Sigmoid colon (tissue), 7 donors: ENCODE results near the gene MTAP. TPM values are rescaled to one million over a fixed set of nuclear protein-coding genes. Genes with fewer than 3 reads are reported as not detected.

Source experiments
- DNase-seq: peaks from one replicate; pipeline ENCODE4 v3.0.0-alpha.2; 2019
- H3K27ac ChIP-seq, 4 donors: fragments of 200-600 bp; sonication (generic); one replicate each; pipeline ENCODE4 v1.5.1; 2016 to 2019; ENCODE audit warnings: mild to moderate bottlenecking in 1 of 4
- H3K27me3 ChIP-seq, 3 donors: fragments of 200-600 bp; sonication (generic); one replicate each; pipeline ENCODE4 v1.5.1; 2019; ENCODE audit warnings: mild to moderate bottlenecking in 1 of 3
- H3K36me3 ChIP-seq, 4 donors: fragments of 200-600 bp; sonication (generic); one replicate each; pipeline ENCODE4 v1.5.1; 2016 to 2019
- H3K4me1 ChIP-seq, 4 donors: fragments of 200-600 bp; sonication (generic); one replicate each; pipeline ENCODE4 v1.5.1; 2017 to 2019
- H3K4me3 ChIP-seq, 4 donors: fragments of 200-600 bp; sonication (generic); one replicate each; pipeline ENCODE4 v1.5.1; 2017 to 2019; ENCODE audit warnings: mild to moderate bottlenecking in 2 of 4, moderate library complexity in 1 of 4
- H3K9me3 ChIP-seq, 4 donors: fragments of 200-600 bp in 3 of 4; sonication (generic) in 3 of 4; one replicate each; pipeline versions ENCODE4 v1.5.1 to v1.6.1; 2013 to 2019
- CTCF ChIP-seq, 4 experiments: fragments of 450-650 bp in 3 of 4; fragments of 200-600 bp in 1 of 4; IDR thresholded peaks; one replicate each; pipeline ENCODE4 v1.5.1; 2016 to 2019; ENCODE audit warnings: antibody characterized with exemption in 4 of 4, mild to moderate bottlenecking in 3 of 4, moderate library complexity in 2 of 4
- EP300 ChIP-seq, 4 donors: sonication (generic); formaldehyde crosslinking; IDR thresholded peaks; one replicate each; pipeline ENCODE4 v1.6.1; 2017; ENCODE audit warnings: antibody characterized with exemption in 4 of 4
- POLR2A ChIP-seq, 2 donors: fragments of 450-650 bp; IDR thresholded peaks; one replicate each; pipeline ENCODE4 v1.6.1; 2016; ENCODE audit warnings: antibody characterized with exemption in 2 of 2, mild to moderate bottlenecking in 2 of 2, moderate library complexity in 2 of 2
- POLR2AphosphoS5 ChIP-seq, 4 donors: sonication (generic); formaldehyde crosslinking; IDR thresholded peaks; one replicate each; pipeline ENCODE4 v1.6.1; 2017; ENCODE audit warnings: antibody characterized with exemption in 4 of 4
- WGBS, 2 donors: extraction: QIAGEN DNeasy Blood & Tissue Kit; methylation state at CpG; one replicate each; pipeline ENCODE4 v1.1.7; 2013; 5-methylcytosine and 5-hydroxymethylcytosine counted together
- intact Hi-C: fragments of 100-400 bp; cut with DNase I; formaldehyde crosslinking; loops from one replicate; pipeline ENCODE4 v1.15.1; 2023
- polyA plus RNA-seq, 3 donors: library from polyadenylated mRNA; stranded (reverse); fragments of 200-250 nt; gene quantifications; one replicate each; pipeline ENCODE4 v1.2.3, GENCODE V29; 2013
- total RNA-seq, 4 donors: library from RNA; depleted of rRNA; stranded (reverse); fragments of >200 nt; gene quantifications; one replicate each; pipeline ENCODE4 v1.1.0, GENCODE V29; 2016
- donor health status: healthy with polysubstance abuse.
- donor health status: Bipolar disorder and iron deficiency.
- donor health status: healthy.

Gene MTAP
- total and polyA plus RNA-seq, 7 donors: 7.6 to 28.5 (median 19.9) TPM

- Histone ChIP-seq H3K27me3 (no peaks in the 10 kb centered on the region), H3K36me3 (no peaks in the 10 kb centered on the region), H3K4me1 (no peaks in the 10 kb centered on the region), H3K4me3 (no peak overlapping the region), H3K27ac (no peak overlapping the region), H3K9me3 (no peaks in the 10 kb centered on the region)
- intact Hi-C loops: no loop called here
- TF ChIP-seq CTCF (IDR thresholded peaks at IDR 0.05) (no peak), EP300 (IDR thresholded peaks at IDR 0.05) (no peak), POLR2A (IDR thresholded peaks at IDR 0.05) (no peak), POLR2AphosphoS5 (IDR thresholded peaks at IDR 0.05) (no peak)
- WGBS, 2 donors: 52 to 63% methylated on average over 4 of the region's 4 CpGs
- no peak for DNase-seq
Measured at GRCh38 chr9:21761309-21761901, 41.0 kb upstream of the MTAP start.

- no peak for TF ChIP-seq CTCF (IDR thresholded peaks at IDR 0.05)
- 86 to 92% methylated on average over 3 of the region's 3 CpGs for WGBS, 2 donors
Measured at GRCh38 chr9:21762064-21762463, 40.4 kb upstream of the MTAP start.

DNA sequence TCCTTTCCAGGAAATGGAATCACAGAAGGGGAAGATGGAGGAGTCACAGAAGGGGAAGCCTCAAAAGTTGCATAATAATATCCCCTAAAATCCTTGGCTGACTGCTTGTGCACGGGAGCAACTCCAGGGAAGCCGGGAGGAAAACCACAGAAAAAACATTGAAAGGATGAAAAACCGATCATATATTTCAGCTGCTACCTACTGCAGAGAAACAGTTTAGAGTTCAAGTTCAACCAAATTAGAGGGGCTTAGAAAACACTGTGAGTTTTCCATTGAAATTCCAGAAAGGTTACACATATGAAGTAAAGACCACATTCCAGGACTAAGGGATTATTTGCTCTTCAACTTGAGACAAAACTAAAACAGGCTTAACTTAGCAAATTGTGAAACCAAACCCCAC is 37.6 kb upstream of the MTAP start:
- Histone ChIP-seq H3K36me3 (no peaks in the 10 kb centered on the region), H3K27me3 (no peaks in the 10 kb centered on the region), H3K27ac (no peak overlapping the region), H3K4me3 (no peak overlapping the region), H3K9me3 (no peaks in the 10 kb centered on the region), H3K4me1 (no peaks in the 10 kb centered on the region)
- no peak for DNase-seq
- TF ChIP-seq EP300 (IDR thresholded peaks at IDR 0.05): no peak
- no peak for TF ChIP-seq POLR2A (IDR thresholded peaks at IDR 0.05)
- intact Hi-C loops: no loop called here
- 74 to 76% methylated on average over 3 of the region's 3 CpGs for WGBS, 2 donors

More at GRCh38 chr9:21762064-21762463, 40.4 kb upstream of the MTAP start:
- Histone ChIP-seq H3K4me1 (no peaks in the 10 kb centered on the region), H3K9me3 (no peaks in the 10 kb centered on the region), H3K27ac (no peak overlapping the region), H3K27me3 (no peaks in the 10 kb centered on the region), H3K36me3 (no peaks in the 10 kb centered on the region), H3K4me3 (no peak overlapping the region)
- DNase-seq: no peak
- intact Hi-C loops: no loop called here

GRCh38 chr9:21766096-21766495 is 36.3 kb upstream of the MTAP start:
- no peaks in the 10 kb centered on the region for H3K4me1 ChIP-seq
- no peak for DNase-seq
- WGBS, 2 donors: 21 to 62% methylated on average over 2 of the region's 2 CpGs
- H3K9me3 ChIP-seq: no peaks in the 10 kb centered on the region
- no peaks in the 10 kb centered on the region for H3K27me3 ChIP-seq
- no peak overlapping the region for H3K4me3 ChIP-seq
- TF ChIP-seq POLR2AphosphoS5 (IDR thresholded peaks at IDR 0.05) (no peak), EP300 (IDR thresholded peaks at IDR 0.05) (no peak), CTCF (IDR thresholded peaks at IDR 0.05) (no peak), POLR2A (IDR thresholded peaks at IDR 0.05) (no peak)
- intact Hi-C loops: no loop called here
- H3K36me3 ChIP-seq: no peaks in the 10 kb centered on the region
- no peak overlapping the region for H3K27ac ChIP-seq

GRCh38 chr9:21770871-21771560 is 31.4 kb upstream of the MTAP start:
- TF ChIP-seq POLR2AphosphoS5 (IDR thresholded peaks at IDR 0.05) (no peak), POLR2A (IDR thresholded peaks at IDR 0.05) (no peak), CTCF (IDR thresholded peaks at IDR 0.05) (no peak), EP300 (IDR thresholded peaks at IDR 0.05) (no peak)
- Histone ChIP-seq H3K27ac (no peak overlapping the region), H3K27me3 (no peaks in the 10 kb centered on the region), H3K4me1 (no peaks in the 10 kb centered on the region), H3K36me3 (no peaks in the 10 kb centered on the region), H3K9me3 (no peaks in the 10 kb centered on the region), H3K4me3 (no peak overlapping the region)
- intact Hi-C loops: no loop called here
- no peak for DNase-seq
- 66 to 74% methylated on average over 1 of the region's 1 CpG for WGBS, 2 donors
